Activated gamma-delta T cell (primary cell): Measurements from ENCODE around the gene SDC1.

Experiments
- DNase-seq: peaks from one replicate; lab custom pipeline; 2025; lab: John Stamatoyannopoulos, UW

The SDC1 gene

GRCh38 chr2:20170704-20171250, 54.2 kb downstream of the SDC1 start:
- no peak for DNase-seq

DNA sequence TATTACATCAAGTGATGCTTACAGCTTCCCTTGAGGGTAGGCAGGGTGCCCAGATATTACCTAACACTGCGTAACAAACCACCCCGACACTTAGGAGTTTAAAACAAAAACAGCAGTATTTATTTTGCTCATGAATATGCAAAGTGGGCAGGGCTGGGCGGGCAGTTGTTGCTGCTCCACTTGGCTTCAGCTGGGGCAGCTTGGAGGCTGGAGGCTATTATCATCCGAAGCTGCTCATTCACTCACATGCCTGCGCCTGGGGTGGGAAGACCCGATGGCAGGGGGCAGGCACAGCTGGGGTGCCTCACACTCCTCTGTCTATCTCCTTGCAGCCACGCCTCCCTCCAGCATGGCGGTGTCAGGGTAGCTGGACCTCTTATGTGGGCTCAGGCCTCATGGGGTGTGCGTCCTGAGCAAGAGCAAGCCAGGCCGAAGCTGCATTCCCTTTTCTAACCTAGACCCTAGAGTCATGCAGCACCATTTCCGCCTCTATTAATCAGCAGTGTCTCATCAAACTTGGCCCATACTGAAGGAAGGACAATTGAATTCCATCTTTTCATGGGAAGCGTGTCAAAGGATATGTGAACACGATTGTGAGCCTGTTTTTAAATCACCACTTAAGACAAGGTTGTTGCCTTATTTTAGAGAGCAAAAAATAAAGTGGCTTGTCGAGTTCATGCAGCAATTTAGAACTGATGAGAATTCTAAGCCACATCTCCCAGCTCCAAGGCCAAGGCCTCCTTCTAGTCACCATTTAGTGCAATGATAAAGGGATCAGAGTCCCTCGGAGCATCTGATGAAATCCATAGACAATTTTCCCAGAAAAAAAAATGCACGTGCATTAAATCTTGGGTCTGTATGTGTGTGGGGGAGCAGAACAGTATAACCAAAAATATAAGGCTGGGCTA, 54.9 kb downstream of the SDC1 start:
- no peak for DNase-seq

DNA sequence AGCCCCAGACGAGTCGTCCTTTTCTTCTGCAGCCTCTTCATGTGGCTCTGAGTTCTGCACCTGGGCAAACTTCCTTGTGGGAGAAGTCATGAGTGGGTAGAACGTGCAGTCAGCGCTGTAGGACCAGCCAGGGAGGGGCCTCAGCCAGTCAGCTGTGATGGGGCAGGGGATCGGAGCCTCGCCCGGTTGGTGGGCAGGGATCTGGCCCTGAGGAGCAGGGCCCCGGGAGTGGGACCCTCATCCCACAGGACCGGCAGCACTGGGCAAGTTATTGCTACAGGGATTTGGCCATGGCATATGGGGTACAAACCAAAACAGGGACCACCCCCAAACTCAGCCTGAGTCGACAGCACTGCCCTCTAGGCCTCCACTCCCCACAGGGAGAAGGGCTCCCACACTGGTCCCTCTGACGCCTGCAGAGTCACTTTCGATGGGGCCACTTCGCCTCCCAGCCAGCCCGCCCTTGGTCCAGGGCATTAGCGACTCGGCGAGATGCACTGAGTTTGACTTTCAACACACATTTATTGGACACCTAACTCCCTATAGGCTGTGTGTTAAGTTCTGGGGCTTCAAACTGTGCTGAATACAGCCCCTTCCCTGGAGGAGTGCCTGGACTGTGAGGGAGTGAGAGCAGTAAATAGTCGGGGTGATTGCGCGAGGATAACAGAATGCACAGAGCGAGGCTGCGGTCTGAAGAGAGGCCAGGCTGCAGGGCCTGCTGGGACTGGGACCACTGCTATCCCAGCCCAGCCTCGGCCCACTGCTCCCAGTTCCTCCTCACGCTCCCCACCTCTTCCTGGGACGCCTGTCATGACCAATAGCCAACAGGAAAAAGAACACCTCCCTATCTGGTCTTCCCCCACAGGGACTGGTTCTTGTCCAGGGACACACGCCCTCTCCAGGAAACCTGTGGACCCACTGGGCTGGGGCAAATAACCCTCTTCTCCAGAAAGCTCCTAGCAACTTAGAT, 55.9 kb downstream of the SDC1 start:
- no peak for DNase-seq

DNA sequence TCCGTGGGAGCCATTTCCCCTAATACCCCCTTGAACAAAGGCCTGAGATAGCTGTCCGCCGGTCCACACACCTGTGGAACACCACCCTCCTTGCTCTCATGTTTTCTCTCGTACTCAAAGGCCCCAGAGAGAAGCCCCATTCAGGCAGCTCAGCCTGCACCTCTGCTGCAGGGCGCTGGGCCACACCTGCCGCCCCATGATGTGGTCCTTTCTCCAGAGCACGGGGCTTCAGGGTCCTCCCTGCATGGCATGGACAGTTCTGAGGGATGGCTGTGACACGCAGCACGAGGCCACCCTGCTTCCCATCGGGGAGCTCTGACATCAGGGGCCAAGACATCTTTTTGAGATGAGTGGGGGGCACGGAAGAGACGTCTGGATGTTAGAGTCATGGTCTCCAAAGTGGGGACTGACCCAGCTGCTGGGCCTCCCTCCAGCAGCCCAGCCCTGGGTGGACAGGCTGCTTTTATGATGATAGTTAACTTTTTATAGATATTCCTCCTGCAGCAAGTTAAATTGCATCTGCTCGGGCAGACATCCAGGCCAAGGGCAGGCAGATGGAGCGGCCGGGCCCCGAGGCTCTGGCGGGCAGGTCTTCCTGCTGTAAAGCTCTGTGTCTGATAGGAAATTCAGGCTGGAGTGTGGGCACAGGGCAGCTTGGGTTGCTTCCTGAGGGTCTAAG, 56.7 kb downstream of the SDC1 start:
- no peak for DNase-seq

DNA sequence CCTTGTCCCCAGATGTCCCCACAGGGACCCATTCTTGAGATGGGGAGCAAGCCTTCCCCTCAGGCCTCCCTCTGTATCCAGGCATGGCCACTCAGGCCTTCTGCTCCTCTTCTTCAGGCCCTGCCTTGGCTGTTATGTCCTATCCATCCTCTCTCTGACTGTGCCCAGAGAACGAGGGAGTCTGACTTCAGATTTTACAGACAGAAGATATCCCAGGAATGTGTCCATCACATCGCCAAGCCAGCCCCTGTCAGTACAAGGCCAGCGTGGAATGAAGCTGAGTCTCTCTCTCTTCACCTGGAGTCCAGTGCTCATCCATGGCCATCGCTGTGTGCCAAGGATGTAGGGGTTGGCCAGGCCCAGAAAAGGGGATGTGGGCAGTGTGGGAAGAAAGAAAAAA, 57.6 kb downstream of the SDC1 start:
- DNase-seq: no peak

GRCh38 chr2:20165677-20166509, 59.0 kb downstream of the SDC1 start:
- DNase-seq: no peak

GRCh38 chr2:20164734-20165478, 60.0 kb downstream of the SDC1 start:
- no peak for DNase-seq

DNA sequence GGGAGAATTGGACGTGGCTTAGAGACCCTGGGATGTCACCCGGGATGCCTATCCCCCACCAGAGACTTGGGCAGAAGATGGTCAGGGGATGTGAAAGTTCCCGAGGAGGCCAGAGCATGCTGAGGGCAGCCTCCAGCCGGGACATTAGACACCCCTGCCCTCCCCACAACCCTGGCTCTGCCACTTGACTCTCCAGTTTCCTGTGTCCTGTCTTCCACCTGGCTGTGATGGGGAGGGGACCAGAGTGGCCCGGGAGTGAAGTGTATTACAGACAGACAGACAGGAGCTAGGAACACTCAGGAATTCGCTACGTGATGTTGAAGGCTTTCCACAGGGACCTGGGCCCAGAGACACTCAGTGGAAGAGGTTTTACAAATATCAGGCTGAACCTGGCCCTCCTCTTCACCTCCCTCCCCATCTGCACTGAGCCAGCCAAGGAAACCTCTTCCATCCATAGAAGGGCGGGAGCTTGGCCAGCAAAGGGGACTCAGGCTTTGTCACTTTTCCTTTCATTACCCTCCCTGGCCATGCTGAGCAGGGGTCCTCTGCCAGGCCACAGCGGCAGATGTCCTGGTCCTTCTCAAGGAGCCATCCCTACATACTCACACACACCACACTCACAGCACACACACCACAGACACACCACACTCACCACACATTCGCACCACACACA, 60.7 kb downstream of the SDC1 start:
- DNase-seq: no peak

DNA sequence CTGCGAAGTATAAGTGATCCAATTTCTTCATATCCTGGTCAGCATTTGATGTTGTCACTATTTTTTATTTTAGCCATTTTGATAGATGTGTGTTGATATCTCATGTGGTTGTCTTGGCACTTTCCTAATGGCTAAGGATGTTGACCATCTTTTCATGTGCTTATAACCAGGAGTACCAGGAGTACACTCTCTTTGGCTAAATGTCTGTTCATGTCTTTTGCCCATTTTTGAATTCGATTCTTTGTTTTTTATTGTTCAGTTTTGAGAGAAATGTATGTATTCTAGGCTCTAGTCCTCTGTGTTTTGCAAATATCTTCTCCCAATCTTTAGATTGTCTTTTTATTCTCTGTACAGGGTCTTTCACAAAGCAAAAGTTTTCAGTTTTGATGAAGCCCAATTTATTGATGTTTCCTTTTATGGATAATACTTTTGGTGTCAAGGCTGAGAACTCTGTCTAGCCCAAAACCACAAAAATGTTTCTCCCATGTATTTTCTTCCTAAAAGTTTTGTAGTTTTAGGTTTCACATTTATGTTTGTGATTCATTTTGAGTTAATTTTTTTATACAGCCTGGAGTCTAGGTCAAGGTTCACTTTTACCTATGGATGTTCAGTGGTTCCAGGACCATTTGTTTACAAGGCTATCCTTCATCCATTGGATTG, 65.4 kb downstream of the SDC1 start:
- DNase-seq: no peak

DNA sequence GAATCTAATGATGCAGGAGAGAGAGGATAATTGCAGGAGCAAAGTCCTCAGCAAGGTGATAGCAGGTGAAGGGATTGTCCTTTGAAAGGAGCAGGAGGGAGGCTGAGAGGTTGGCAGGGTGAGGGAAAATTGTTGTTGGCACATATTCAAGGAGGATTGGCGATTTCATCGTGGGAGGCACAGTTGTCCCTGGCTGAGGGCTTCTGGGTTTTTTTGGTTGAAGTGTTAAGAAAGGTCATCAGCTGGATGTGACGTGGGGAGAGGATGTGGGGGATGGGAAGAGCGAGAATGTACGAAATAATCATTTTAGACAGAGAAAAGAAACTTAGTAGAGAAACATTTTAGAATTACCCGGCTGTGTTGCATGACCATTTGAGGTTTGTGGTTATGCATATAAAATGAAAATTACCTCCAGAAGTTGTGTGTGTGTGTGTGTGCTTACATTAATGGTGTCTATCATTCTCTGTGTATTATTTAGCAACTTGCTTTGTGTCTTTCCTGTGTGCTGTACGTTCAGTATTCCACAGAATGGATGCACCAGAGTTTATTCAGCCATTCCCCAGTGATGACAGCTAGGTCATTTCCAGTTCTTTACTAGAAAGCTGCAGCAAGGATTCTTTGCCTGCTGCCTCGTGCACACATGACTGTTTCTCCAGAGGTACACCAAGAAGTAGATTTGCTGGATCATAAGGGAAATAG, 67.6 kb downstream of the SDC1 start:
- DNase-seq: no peak

DNA sequence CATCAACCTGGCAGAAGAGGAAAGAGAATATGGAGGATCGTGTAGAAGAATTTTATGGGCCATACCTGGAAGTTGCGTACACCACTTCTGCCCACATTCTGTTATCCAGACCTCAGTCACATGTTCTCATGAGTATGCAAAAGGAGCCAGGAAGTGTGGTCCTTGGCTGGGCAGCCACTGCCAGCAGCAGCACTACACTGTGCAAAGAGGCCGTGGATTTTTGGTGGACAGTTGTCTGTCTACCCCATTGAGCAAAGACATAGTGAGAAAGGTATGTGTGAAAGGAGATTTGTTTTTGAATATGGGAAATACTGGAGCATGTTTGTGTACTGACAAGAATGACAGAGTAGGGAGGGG, 68.1 kb downstream of the SDC1 start:
- no peak for DNase-seq

GRCh38 chr2:20156076-20156759, 68.7 kb downstream of the SDC1 start:
- DNase-seq: no peak

DNA sequence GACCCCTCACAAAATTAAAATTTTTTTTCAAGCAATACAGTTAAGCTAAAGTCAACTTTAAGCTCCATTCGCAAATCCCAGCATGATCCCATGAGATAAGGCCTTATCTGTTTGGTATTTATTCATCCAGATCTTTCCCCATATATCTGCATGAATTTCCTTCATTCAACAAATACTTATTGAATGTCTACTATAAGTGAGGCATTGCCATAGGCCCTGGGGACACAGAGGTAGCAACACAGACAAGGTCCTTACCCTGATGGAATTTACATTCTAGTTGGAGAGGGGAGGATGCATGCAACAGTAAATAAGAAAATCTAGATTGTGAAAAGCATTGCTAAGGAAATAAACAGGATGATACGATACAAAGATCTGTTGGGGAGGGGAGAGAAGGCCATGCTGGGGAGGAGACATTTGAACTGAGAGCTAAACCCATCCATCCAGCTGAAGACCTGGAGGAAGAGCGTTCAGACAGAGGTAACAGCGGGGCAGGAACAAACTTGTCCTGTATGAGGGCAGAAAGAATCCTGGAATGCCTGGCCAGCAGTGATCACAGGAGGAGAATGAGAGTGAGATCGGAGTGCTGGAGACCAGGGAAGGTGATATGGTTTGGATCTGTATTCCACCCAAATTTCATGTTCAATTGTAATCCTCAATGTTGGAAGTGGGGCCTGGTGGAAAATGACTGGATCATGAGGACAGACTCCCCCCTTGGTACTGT, 71.6 kb downstream of the SDC1 start:
- DNase-seq: no peak

DNA sequence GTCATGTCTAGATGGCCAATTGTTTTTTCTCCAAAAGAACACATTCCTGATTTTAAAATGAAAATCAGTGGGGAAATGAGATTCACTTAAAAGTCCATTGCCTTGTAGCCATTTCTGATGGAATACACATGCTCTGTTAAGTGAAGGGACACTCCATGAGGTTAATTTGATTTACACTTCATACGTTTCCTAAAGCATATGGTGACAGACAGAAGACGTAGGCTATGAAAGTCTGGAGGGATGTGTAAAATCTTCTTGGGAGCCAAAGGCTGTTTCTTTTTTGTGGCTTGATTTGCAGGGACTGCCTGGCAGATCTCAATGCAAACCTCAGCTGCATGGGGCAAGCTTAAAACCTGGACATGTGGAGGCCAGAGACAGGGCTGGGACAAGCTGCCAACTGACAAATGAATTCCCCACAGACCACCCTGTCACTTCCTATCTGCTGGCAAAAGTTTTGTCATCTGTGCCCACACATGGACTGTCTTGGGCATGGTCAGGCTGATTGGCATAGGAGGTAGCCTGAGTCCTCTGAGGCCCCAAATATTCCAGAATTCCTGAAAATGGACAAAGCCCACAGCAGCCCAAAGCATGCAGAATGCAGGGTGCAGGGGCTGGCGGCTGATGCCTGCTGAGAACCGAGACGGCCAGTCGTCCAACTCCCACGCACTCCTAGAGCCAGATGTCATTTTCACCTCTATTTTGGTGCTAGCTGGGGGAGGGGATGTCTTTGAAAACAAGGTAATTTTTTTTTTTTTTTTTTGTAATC, 73.9 kb downstream of the SDC1 start:
- DNase-seq: no peak
